Pancreas (tissue), 10 donors: Measurements from ENCODE around the gene LRRN2. TPM values are rescaled to one million over a fixed set of nuclear protein-coding genes. Genes with fewer than 3 reads are reported as not detected.
"Not testable (repeated sequence)": the region's sequence is repeated elsewhere in the genome, so short reads cannot be mapped to it uniquely, and the experiment has no call there.

Source experiments
- ATAC-seq, 4 donors: fragments of 200-7000 bp; cut with Tn5 transposase; one replicate each; pipeline versions ENCODE4 v1.8.0 to v1.9.1; 2020; ENCODE audit warnings: mild to moderate bottlenecking in 4 of 4, moderate library complexity in 4 of 4
- DNase-seq, 6 donors: peaks; one replicate each; pipeline ENCODE4 v3.0.0-alpha.2; 2020
- FAIRE-seq: peaks from 2 replicates; lab custom pipeline; 2012; peaks lifted over from hg19 to GRCh38; lab: Jason Lieb, UNC
- H3K27ac ChIP-seq, 4 donors: fragments of 200-600 bp; sonication (generic); 1 replicate in 3 of 4; 2 replicates in 1 of 4; pipeline versions ENCODE4 v1.5.0 to v1.8.0; 2020
- H3K27me3 ChIP-seq, 4 donors: fragments of 200-600 bp; one replicate each; pipeline ENCODE4 v1.8.0; 2021
- H3K36me3 ChIP-seq, 3 donors: fragments of 200-600 bp; sonication (generic) in 1 of 3; one replicate each; pipeline versions ENCODE4 v1.5.0 to v1.8.0; 2020 to 2021
- H3K4me1 ChIP-seq, 3 donors: fragments of 200-600 bp; one replicate each; pipeline ENCODE4 v1.8.0; 2021
- H3K4me3 ChIP-seq, 4 donors: fragments of 200-600 bp; sonication (generic) in 2 of 4; one replicate each; pipeline versions ENCODE4 v1.5.0 to v1.8.0; 2020 to 2021
- H3K9me3 ChIP-seq, 4 donors: fragments of 200-600 bp; one replicate each; pipeline ENCODE4 v1.8.0; 2021
- WGBS, 2 donors: extraction: QIAGEN DNeasy Blood & Tissue Kit; methylation state at CpG; one replicate each; pipeline ENCODE4 v1.1.7; 2013; 5-methylcytosine and 5-hydroxymethylcytosine counted together
- intact Hi-C, 3 donors: fragments of 100-400 bp; cut with DNase I; formaldehyde crosslinking; loops; one replicate each; pipeline versions ENCODE4 v1.11.1 to v1.14.2; 2022
- polyA plus RNA-seq, 2 donors: library from polyadenylated mRNA; stranded (reverse); fragments of 200-250 nt; gene quantifications; one replicate each; pipeline ENCODE4 v1.2.3, GENCODE V29; 2013
- total RNA-seq, 6 donors: library from RNA; stranded (reverse); fragmentation: NEBNext Ultra II Directional in 4 of 6; extraction: Animal tissue kit (Norgen Biotek cat#: 25700) in 4 of 6; gene quantifications; one replicate each; pipeline versions ENCODE4 v1.2.1 to v1.2.4, GENCODE V29; 2021 to 2023
- TF ChIP-seq, protein P1 (sequence below), 4 donors: fragments of 200-600 bp; sonication (generic) in 3 of 4; IDR thresholded peaks; one replicate each; pipeline versions ENCODE4 v1.5.0 to v1.8.0; 2021; ENCODE audit warnings: antibody characterized with exemption in 4 of 4
- donor health status: healthy with polysubstance abuse.
- donor health status: DM: no; HTN: no; CAD: no; lungs with moderate emphysema.
- donor health status: DM: no; HTN: no; CAD: no.
- donor health status: control.
- donor health status: control.
- donor health status: Bipolar disorder and iron deficiency.
- donor health status: DM: yes; HTN: yes; CAD: no.
- donor health status: DM: no; HTN: no; CAD: no.
- donor health status: DM: no; HTN: no; CAD: no.
- donor health status: DM: yes; HTN: yes; CAD: no.

The LRRN2 gene
- total and polyA plus RNA-seq, 8 donors = 0.24 to 3.7 (median 0.58) TPM

DNA sequence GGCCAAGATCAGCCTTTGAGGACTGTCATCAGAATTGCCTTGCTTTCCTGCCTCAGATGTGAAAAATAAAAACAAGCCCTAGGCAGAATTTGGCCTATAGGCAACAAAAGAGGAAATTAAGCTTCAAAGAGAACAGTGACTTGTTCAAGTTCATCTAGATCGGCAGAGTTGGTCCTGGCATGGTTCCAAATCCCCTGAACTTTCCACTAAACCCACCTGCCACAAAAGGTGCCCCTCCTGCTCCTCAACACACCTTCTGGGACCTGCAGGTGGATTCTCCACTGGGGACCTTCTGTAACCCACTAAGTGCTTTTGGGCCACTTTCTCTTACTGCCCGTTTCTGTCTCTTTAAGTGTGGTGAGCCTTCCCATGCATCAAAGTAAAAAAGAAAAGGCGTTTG is 42.5 kb upstream of the LRRN2 start:
- TF ChIP-seq, protein P1, sequence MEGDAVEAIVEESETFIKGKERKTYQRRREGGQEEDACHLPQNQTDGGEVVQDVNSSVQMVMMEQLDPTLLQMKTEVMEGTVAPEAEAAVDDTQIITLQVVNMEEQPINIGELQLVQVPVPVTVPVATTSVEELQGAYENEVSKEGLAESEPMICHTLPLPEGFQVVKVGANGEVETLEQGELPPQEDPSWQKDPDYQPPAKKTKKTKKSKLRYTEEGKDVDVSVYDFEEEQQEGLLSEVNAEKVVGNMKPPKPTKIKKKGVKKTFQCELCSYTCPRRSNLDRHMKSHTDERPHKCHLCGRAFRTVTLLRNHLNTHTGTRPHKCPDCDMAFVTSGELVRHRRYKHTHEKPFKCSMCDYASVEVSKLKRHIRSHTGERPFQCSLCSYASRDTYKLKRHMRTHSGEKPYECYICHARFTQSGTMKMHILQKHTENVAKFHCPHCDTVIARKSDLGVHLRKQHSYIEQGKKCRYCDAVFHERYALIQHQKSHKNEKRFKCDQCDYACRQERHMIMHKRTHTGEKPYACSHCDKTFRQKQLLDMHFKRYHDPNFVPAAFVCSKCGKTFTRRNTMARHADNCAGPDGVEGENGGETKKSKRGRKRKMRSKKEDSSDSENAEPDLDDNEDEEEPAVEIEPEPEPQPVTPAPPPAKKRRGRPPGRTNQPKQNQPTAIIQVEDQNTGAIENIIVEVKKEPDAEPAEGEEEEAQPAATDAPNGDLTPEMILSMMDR (IDR thresholded peaks at IDR 0.05) = no peak
- intact Hi-C loops = no loop called here
- Histone ChIP-seq H3K4me3 (no peak overlapping the region), H3K27me3 (no peaks in the 10 kb centered on the region), H3K27ac (no peak overlapping the region), H3K4me1 (peaks cover 0 to 17% (median 5%) of the 10 kb centered on the region in 3 donors), H3K9me3 (no peaks in the 10 kb centered on the region), H3K36me3 (no peaks in the 10 kb centered on the region)
- ATAC-seq = no peak
- no peak for DNase-seq
- FAIRE-seq = no peak
- 50 to 56% methylated on average over 3 of the region's 3 CpGs for WGBS, 2 donors

DNA sequence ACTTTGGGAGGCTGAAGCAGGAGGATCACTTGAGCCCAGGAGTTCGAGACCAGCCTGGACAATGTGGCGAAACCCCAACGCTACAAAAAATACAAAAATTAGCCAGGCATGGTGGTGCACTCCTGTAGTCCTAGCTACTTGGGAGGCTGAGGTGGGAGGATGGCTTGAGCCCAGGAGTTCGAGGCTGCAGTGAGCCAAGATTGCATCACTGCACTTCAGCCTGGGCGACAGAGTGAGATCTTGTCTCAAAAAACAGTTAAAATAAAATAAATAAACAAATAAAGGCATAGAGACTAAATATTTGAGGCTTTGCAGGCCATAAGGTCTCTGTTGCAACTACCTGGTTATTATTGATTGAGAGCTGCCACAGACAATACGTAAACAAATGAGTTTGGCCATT is 41.9 kb upstream of the LRRN2 start:
- H3K9me3 ChIP-seq, intact Hi-C loops, H3K27ac ChIP-seq, ATAC-seq, DNase-seq, H3K27me3 ChIP-seq, FAIRE-seq, H3K4me3 ChIP-seq, H3K36me3 ChIP-seq: not testable (repeated sequence)
- peaks cover 0 to 17% (median 5%) of the 10 kb centered on the region in 3 donors for H3K4me1 ChIP-seq
- WGBS, 2 donors = 87% methylated on average over 6 of the region's 6 CpGs

DNA sequence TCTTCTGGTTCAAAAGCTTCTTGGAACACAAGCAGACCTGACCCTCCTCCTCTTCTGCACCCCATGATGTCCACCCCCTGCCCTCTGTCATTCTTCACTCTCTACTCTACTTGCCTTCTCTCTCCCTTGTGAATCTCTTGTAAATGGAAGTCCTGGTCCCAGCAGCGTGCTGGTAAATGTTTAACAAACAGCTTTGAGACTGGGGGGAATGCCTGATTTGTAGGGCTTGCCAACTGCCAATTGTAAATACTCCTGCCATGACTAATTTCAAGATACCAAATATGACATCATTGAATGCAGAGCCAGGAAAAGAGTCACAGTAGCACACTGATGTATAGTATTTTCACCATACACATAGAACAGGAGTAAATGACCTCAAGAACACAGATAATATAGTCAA is 40.9 kb upstream of the LRRN2 start:
- TF ChIP-seq, protein P1 (IDR thresholded peaks at IDR 0.05) = no peak
- H3K9me3 ChIP-seq = no peaks in the 10 kb centered on the region
- H3K4me1 ChIP-seq = peaks cover 0 to 17% (median 5%) of the 10 kb centered on the region in 3 donors
- FAIRE-seq (no peak), DNase-seq (peak in 3 of 6 donors; percentile 60 to 71 (median 65)), ATAC-seq (peak; percentile 94 to 97 (median 96))
- intact Hi-C loops = no loop called here
- no peaks in the 10 kb centered on the region for H3K36me3 ChIP-seq
- H3K27me3 ChIP-seq = no peaks in the 10 kb centered on the region
- WGBS, 2 donors = 6 to 11% methylated on average over 1 of the region's 1 CpG
- no peak overlapping the region for H3K4me3 ChIP-seq
- peak overlapping the region in 2 of 4 donors; percentile 17 to 20 for H3K27ac ChIP-seq

DNA sequence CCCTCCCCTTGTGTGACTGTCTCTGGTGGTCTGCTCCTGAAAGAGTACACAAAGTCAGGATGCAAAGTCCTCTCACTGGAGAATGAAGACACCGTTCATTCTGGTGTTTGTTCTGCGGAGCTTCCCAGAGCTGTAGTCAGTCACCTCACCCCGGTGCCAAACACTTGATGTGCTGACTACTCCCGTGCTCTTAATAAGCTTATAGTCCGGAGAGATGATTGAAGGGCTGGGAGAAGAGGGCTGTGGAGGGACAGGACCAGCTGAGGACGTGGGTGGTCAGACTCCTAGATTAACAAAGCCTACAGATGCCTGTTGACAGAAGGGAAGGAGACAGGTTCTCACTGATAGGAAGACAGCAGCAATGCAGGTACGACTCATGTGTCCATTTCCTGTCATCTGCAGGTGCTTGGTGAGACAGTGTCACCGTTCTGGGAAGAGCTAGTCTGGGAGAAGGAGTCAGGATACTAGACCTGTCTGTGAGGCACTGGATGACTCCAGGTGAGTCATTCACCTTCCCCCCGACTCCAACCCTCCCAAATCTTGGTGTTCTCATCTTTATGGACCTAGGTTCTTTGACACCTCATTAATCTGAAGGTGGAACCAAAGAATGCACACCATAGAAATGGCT is 40.4 kb upstream of the LRRN2 start:
- TF ChIP-seq, protein P1 (IDR thresholded peaks at IDR 0.05) = no peak
- Histone ChIP-seq H3K27ac (peak overlapping the region in 2 of 4 donors; percentile 6 to 17), H3K9me3 (no peaks in the 10 kb centered on the region), H3K4me1 (peaks cover 0 to 17% (median 5%) of the 10 kb centered on the region in 3 donors), H3K27me3 (no peaks in the 10 kb centered on the region), H3K36me3 (no peaks in the 10 kb centered on the region), H3K4me3 (no peak overlapping the region)
- ATAC-seq (peak; percentile 12 to 49 (median 44)), DNase-seq (no peak), FAIRE-seq (no peak)
- WGBS, 2 donors = 52 to 55% methylated on average over 9 of the region's 9 CpGs
- intact Hi-C loops = no loop called here

DNA sequence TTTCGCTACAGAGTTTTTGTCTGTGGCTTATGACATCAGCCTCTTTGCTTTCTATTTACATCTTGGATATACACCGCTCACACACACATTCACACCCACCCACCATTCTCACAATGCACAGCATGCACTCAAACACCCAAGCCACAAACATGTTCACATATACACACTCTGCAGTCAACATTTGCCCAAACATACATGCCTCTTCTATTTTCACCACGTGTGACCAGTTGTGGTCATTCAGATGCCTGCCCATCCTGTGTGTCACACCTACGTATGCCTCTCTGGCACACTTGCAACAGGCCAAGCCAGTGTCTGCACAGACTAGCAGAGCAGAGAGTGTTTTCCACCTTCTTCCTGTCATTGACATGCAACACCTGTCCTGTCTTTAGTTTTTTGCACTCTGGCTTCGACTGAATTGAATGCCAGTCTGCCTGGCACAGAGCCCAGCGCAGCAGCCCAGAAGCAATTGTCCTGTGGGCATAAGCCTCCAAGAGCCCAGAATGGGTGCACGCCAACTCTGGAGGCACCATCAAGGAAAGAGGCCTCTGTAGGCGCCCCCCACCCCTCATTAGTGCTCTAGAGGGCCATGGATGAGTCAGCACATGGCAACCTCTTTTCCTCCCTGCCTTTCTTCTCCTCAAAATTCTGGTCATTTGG is 37.7 kb upstream of the LRRN2 start:
- Histone ChIP-seq H3K27me3 (no peaks in the 10 kb centered on the region), H3K36me3 (no peaks in the 10 kb centered on the region), H3K27ac (no peak overlapping the region), H3K4me3 (no peak overlapping the region), H3K9me3 (no peaks in the 10 kb centered on the region), H3K4me1 (peaks cover 0 to 17% (median 5%) of the 10 kb centered on the region in 3 donors)
- FAIRE-seq (no peak), DNase-seq (peak in 1 of 6 donors; percentile 54), ATAC-seq (no peak)
- WGBS, 2 donors = 71% methylated on average over 8 of the region's 8 CpGs
- intact Hi-C loops = no loop called here
- TF ChIP-seq, protein P1 (IDR thresholded peaks at IDR 0.05) = no peak
